HG03135 (cell line): Measurements from ENCODE around the gene BRSK1.

Experiments used
- ATAC-seq: cut with Tn5 transposase; IDR thresholded peaks from one replicate; pipeline ENCODE4 v1.9.1; 2021; ENCODE audit warnings: mild to moderate bottlenecking, moderate library complexity; ENCODE audit not compliant: unreplicated experiment

BRSK1 gene

GRCh38 chr19:55303477-55303876 is 19.7 kb downstream of the BRSK1 start:
- no peak for ATAC-seq

GRCh38 chr19:55304279-55304978 is 20.6 kb downstream of the BRSK1 start:
- no peak for ATAC-seq

GRCh38 chr19:55304980-55305379 is 21.2 kb downstream of the BRSK1 start:
- ATAC-seq: no peak

GRCh38 chr19:55305491-55305890 is 21.7 kb downstream of the BRSK1 start:
- no peak for ATAC-seq

- ATAC-seq: no peak
Measured at GRCh38 chr19:55305983-55306562, 22.3 kb downstream of the BRSK1 start.

GRCh38 chr19:55306712-55307111 is 22.9 kb downstream of the BRSK1 start:
- ATAC-seq: no peak

- no peak for ATAC-seq
Measured at GRCh38 chr19:55308281-55308680, 24.5 kb downstream of the BRSK1 start.

GRCh38 chr19:55309448-55309847 is 25.7 kb downstream of the BRSK1 start:
- no peak for ATAC-seq

GRCh38 chr19:55310498-55310897 is 26.7 kb downstream of the BRSK1 start:
- ATAC-seq: no peak

- ATAC-seq: no peak
Measured at GRCh38 chr19:55311397-55311796, 27.6 kb downstream of the BRSK1 start.

- no peak for ATAC-seq
Measured at GRCh38 chr19:55311797-55312196, 28.0 kb downstream of the BRSK1 start.

- ATAC-seq: no peak
Measured at GRCh38 chr19:55312621-55313512, 29.1 kb downstream of the BRSK1 start.

- no peak for ATAC-seq
Measured at GRCh38 chr19:55314396-55314795, 30.6 kb downstream of the BRSK1 start.

GRCh38 chr19:55315956-55316525 is 32.2 kb downstream of the BRSK1 start:
- ATAC-seq: no peak

- no peak for ATAC-seq
Measured at GRCh38 chr19:55316646-55317045, 32.8 kb downstream of the BRSK1 start.

GRCh38 chr19:55319785-55320184 is 36.0 kb downstream of the BRSK1 start:
- ATAC-seq: no peak

GRCh38 chr19:55320844-55321419 is 37.1 kb downstream of the BRSK1 start:
- ATAC-seq: no peak

GRCh38 chr19:55321466-55322137 is 37.8 kb downstream of the BRSK1 start:
- ATAC-seq: no peak

GRCh38 chr19:55322204-55322885 is 38.5 kb downstream of the BRSK1 start:
- no peak for ATAC-seq

GRCh38 chr19:55324662-55325061 is 40.9 kb downstream of the BRSK1 start:
- ATAC-seq: no peak
